NT2/D1 (cell line): ENCODE measurements around the gene MAP3K20.

Experiments used
- SUZ12 ChIP-seq: IDR thresholded peaks from 2 replicates; pipeline ENCODE4 v1.6.1; 2011; ENCODE audit not compliant: insufficient read length, insufficient read depth; ENCODE audit errors: extremely low read depth
- YY1 ChIP-seq: IDR thresholded peaks from 2 replicates; pipeline ENCODE4 v1.6.1; 2011; ENCODE audit not compliant: insufficient read length, insufficient read depth

DNA sequence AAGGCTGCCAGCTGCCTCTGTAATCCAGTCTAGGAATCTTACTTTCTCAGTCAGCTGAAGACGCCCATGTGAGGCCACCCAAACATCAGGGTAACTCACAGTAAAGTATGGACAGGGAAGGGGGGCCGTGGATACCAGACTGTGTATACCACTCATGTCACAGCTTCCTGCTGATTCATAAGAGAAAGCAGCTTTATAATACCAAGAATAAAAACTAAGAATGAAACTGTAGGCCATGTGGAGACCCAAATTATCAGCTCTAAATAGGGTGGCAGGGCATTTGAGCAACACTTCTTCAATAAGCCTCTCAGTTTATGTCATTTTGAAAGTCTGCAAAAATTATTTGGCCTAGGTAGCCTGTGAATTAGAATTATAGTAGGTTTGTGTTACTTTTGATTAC lies 164.0 kb downstream of the MAP3K20 start:
- no peak for TF ChIP-seq SUZ12
- no peak for TF ChIP-seq YY1
